Thyroid gland (tissue), 4 donors: ENCODE results near the gene RNF213. TPM values are rescaled to one million over a fixed set of nuclear protein-coding genes. Genes with fewer than 3 reads are reported as not detected.

Experiments used
- DNase-seq, 2 donors: peaks; one replicate each; pipeline ENCODE4 v3.0.0-alpha.2; 2019
- H3K27ac ChIP-seq, 3 donors: fragments of 200-600 bp; sonication (generic); 1 replicate in 2 of 3; 2 replicates in 1 of 3; pipeline ENCODE4 v1.5.1; 2016 to 2019; ENCODE audit warnings: mild to moderate bottlenecking in 1 of 3, moderate library complexity in 1 of 3
- H3K27me3 ChIP-seq: fragments of 200-600 bp; sonication (generic); one replicate; pipeline ENCODE4 v1.5.1; 2019
- H3K36me3 ChIP-seq, 2 donors: fragments of 200-600 bp; sonication (generic); one replicate each; pipeline ENCODE4 v1.5.1; 2016 to 2019
- H3K4me1 ChIP-seq, 2 donors: fragments of 200-600 bp; sonication (generic); one replicate each; pipeline ENCODE4 v1.5.1; 2017 to 2019
- H3K4me3 ChIP-seq, 3 donors: fragments of 200-600 bp; sonication (generic); replicated peaks in 1 of 3; 1 replicate in 2 of 3; 2 replicates in 1 of 3; pipeline ENCODE4 v1.5.1; 2016; ENCODE audit warnings: mild to moderate bottlenecking in 1 of 3
- H3K9me3 ChIP-seq: fragments of 200-600 bp; sonication (generic); one replicate; pipeline ENCODE4 v1.5.1; 2017
- POLR2A ChIP-seq, 2 donors: fragments of 450-650 bp; IDR thresholded peaks; one replicate each; pipeline ENCODE4 v1.6.1; 2017; ENCODE audit warnings: antibody characterized with exemption in 2 of 2, mild to moderate bottlenecking in 2 of 2, moderate library complexity in 1 of 2
- WGBS, 2 donors: methylation state at CpG; one replicate each; pipeline ENCODE4 v1.1.5; 2017; 5-methylcytosine and 5-hydroxymethylcytosine counted together
- intact Hi-C: fragments of 100-400 bp; cut with DNase I; formaldehyde crosslinking; loops from one replicate; pipeline ENCODE4 v1.15.1; 2023
- total RNA-seq, 4 donors: library from RNA; depleted of rRNA; stranded (reverse); fragments of >200 nt; gene quantifications; one replicate each; pipeline ENCODE4 v1.2.3, GENCODE V29; 2016
- TF ChIP-seq, protein P1 (sequence below), 6 experiments: fragments of 200-600 bp in 3 of 6; fragments of 450-650 bp in 3 of 6; sonication (generic) in 3 of 6; IDR thresholded peaks; one replicate each; pipeline ENCODE4 v1.5.1; 2016 to 2019; ENCODE audit warnings: antibody characterized with exemption in 6 of 6, mild to moderate bottlenecking in 2 of 6, inconsistent platforms in 1 of 6, moderate library complexity in 1 of 6

The RNF213 gene
- total RNA-seq, 4 donors from 2014 or later = 107 to 245 (median 187) TPM

DNA sequence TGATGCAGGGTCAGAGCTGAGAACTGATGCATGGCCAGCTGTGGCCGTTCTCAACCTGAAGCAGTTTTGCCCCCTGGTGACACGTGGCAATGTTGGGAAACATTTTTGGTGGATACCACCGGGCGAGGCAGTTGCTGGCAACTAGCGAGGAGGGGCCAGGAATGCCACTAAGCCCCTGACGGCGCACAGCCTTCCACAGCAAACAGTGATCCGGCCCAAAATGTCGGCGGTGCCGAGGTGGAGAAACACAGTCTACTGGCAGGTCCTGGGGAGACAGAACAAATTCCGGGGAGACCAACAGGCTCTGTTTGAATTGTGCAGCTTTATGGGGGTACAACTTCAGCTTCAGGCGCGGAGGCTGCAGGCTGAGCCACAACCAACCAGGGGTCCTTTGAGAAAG lies 32.2 kb upstream of the RNF213 start:
- intact Hi-C loops = no loop called here
- Histone ChIP-seq H3K9me3 (no peaks in the 10 kb centered on the region), H3K4me3 (no peak overlapping the region), H3K36me3 (peaks cover 21 to 25% of the 10 kb centered on the region in 2 donors), H3K4me1 (no peaks in the 10 kb centered on the region), H3K27me3 (no peaks in the 10 kb centered on the region), H3K27ac (no peak overlapping the region)
- DNase-seq = no peak
- WGBS, 2 donors = 89 to 93% methylated on average over 14 of the region's 14 CpGs
- no peak for TF ChIP-seq POLR2A (IDR thresholded peaks at IDR 0.05)
- TF ChIP-seq, protein P1, sequence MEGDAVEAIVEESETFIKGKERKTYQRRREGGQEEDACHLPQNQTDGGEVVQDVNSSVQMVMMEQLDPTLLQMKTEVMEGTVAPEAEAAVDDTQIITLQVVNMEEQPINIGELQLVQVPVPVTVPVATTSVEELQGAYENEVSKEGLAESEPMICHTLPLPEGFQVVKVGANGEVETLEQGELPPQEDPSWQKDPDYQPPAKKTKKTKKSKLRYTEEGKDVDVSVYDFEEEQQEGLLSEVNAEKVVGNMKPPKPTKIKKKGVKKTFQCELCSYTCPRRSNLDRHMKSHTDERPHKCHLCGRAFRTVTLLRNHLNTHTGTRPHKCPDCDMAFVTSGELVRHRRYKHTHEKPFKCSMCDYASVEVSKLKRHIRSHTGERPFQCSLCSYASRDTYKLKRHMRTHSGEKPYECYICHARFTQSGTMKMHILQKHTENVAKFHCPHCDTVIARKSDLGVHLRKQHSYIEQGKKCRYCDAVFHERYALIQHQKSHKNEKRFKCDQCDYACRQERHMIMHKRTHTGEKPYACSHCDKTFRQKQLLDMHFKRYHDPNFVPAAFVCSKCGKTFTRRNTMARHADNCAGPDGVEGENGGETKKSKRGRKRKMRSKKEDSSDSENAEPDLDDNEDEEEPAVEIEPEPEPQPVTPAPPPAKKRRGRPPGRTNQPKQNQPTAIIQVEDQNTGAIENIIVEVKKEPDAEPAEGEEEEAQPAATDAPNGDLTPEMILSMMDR (IDR thresholded peaks at IDR 0.05) = no peak

DNA sequence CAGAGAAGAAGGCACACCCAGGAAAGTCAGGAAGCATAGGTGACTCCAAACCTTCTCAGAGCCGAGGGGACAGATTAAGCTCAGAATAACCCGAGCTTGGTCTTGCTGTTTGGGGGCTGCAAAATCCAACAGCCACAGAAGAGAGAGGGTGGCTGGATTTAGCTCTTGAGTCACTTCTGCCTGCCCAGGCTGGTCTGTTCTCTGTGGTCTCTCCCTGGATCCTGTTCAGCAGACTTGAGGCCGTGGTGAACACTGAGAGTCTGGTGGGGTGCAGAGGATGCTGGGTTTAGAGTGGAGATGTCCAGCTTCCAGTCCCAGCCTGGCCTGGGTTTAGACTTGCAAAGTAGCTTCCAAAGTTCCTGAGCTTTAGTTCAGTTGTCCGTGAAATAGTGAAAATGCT lies 31.6 kb upstream of the RNF213 start:
- Histone ChIP-seq H3K27ac (no peak overlapping the region), H3K9me3 (no peaks in the 10 kb centered on the region), H3K36me3 (peaks cover 21 to 25% of the 10 kb centered on the region in 2 donors), H3K27me3 (no peaks in the 10 kb centered on the region), H3K4me1 (no peaks in the 10 kb centered on the region), H3K4me3 (no peak overlapping the region)
- no peak for DNase-seq
- TF ChIP-seq, protein P1 (IDR thresholded peaks at IDR 0.05) = no peak
- TF ChIP-seq POLR2A (IDR thresholded peaks at IDR 0.05) = no peak
- 89 to 92% methylated on average over 4 of the region's 4 CpGs for WGBS, 2 donors
- intact Hi-C loops = no loop called here

DNA sequence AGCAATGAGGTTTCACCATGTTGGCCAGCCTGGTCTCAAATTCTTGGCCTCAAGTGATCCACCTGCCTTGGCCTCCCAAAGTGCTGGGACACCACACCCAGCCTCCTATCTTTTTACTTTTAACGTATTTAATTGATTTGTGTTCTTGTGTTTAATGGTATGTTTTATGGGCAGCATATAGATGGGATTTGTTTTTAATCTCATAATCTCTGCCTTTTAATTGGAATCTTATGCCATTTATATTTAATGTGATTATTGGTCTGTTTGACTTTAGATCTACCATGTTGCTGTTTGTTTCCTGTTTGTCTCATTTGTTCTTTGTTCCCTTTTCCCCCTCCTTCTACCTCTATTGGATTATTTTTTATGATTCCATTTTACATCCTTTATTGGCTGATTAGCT lies 28.2 kb upstream of the RNF213 start:
- H3K9me3 ChIP-seq = no peaks in the 10 kb centered on the region
- no peaks in the 10 kb centered on the region for H3K27me3 ChIP-seq
- H3K4me3 ChIP-seq = no peak overlapping the region
- H3K4me1 ChIP-seq = no peaks in the 10 kb centered on the region
- no peak overlapping the region for H3K27ac ChIP-seq
- peaks cover 36 to 39% of the 10 kb centered on the region in 2 donors for H3K36me3 ChIP-seq
- DNase-seq = no peak
- 97 to 98% methylated on average over 1 of the region's 1 CpG for whole genome bisulfite sequencing, 2 donors
- intact Hi-C loops = no loop called here
- no peak for TF ChIP-seq POLR2A (IDR thresholded peaks at IDR 0.05)
- TF ChIP-seq, protein P1 (IDR thresholded peaks at IDR 0.05) = no peak

DNA sequence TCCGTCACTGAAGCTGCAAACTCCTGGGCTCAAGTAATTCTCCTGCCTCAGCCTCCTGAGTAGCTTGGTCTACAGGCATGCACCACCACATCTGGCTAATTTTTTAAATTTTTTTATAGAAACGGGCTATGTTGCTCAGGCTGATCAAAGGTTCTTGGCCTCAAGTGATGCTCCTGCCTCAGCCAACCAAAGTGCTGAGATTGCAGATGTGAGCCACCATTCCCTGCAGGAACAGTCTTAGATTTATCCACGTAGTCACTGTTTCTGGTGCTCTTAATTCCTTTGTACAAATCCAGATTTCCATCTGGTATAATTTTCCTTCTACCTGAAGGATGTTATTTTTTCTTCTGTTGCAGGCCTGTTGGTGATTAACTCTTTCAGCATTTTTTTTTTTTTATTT lies 27.4 kb upstream of the RNF213 start:
- Histone ChIP-seq H3K4me3 (no peak overlapping the region), H3K27ac (no peak overlapping the region), H3K27me3 (no peaks in the 10 kb centered on the region), H3K9me3 (no peaks in the 10 kb centered on the region), H3K36me3 (peaks cover 36 to 39% of the 10 kb centered on the region in 2 donors), H3K4me1 (no peaks in the 10 kb centered on the region)
- TF ChIP-seq POLR2A (IDR thresholded peaks at IDR 0.05) = no peak
- TF ChIP-seq, protein P1 (IDR thresholded peaks at IDR 0.05) = no peak
- DNase-seq = no peak
- intact Hi-C loops = no loop called here
- 92 to 98% methylated on average over 3 of the region's 3 CpGs for WGBS, 2 donors

DNA sequence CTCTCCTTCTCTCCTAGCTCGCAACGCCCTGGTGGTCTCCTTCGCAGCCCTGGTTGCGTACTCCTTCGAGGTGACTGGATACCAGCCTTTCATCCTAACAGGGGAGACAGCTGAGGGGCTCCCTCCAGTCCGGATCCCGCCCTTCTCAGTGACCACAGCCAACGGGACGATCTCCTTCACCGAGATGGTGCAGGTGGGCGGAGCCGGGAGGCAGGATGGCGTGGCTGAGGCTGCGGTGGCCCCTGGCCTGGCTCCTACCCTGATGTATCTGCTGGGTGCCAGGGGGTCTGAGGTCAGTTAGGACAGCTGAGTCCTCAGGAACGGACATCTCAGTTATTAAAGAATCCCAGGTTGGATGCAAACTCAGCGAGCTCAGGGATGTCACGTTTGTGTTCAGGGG lies 23.7 kb upstream of the RNF213 start:
- no peak for DNase-seq
- WGBS, 2 donors = 86 to 87% methylated on average over 5 to 16 of the region's 17 CpGs
- H3K9me3 ChIP-seq = no peaks in the 10 kb centered on the region
- no peak overlapping the region for H3K27ac ChIP-seq
- H3K4me3 ChIP-seq = no peak overlapping the region
- H3K27me3 ChIP-seq = no peaks in the 10 kb centered on the region
- H3K36me3 ChIP-seq = peaks cover 44 to 55% of the 10 kb centered on the region in 2 donors
- TF ChIP-seq, protein P1 (IDR thresholded peaks at IDR 0.05) = no peak
- TF ChIP-seq POLR2A (IDR thresholded peaks at IDR 0.05) = no peak
- no peaks in the 10 kb centered on the region for H3K4me1 ChIP-seq
- intact Hi-C loops = no loop called here
